Stimulated activated CD4-positive, alpha-beta T cell treated with anti-CD3 and anti-CD28 coated beads, TNF-alpha, amount 100 ng/mL, for 48 hours (primary cell): ENCODE data around the gene ZC3H6.
"Not testable (repeated sequence)": the region's sequence is repeated elsewhere in the genome, so short reads cannot be mapped to it uniquely, and the experiment has no call there.

Experiments used
- DNase-seq, 3 donors: peaks; one replicate each; pipeline ENCODE4 v3.0.0-alpha.2; 2020; ENCODE audit warnings: low read depth in 3 of 3

Gene ZC3H6

DNA sequence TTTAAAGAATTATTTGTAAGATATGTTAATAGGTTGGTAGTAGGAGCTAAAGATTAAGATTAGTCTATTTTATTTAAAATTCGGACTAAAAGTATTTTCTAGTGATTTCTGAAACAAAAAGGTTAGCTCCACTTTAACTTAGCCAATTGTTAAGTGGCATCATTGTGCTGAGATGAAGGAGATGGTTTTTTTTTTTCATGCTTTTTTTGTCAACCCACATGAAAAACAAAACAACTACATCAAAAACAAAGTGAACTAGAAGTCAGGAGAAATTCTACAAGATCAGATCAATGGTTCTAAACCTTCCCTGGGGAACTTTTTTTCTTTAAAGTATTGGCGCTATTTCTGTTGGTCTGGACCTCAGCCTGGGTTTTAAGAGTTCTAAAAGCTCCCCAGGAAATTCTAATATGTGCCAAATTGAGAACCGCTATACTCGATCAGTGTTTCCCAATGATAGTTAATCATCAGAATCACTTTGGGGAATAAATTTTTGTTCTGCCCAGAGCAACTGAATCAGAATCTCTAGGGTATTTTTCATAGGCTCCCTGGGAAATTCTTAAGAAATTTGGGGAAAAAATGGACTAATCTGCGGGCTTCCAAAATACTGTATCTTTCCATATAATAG, 2.3 kb downstream of the ZC3H6 start:
- no peak for DNase-seq

DNA sequence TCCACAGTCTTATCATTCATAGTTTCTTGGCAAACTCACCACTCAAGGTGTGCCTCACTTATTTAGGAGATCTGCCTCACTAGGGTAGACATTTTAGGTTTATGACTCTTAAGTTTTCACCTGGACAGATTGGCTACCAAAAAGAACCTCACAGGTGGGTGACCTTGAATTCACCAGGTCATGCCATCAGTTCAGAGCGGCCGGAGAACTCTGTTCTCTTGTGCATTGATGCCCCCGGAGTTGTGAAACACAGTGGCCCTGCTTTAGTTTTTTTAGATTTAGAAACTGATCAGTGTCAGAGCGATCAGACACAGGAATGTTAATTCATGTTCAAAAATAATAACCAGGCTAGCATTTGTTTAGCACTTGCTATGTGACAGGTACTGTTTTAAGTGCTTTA, 6.7 kb downstream of the ZC3H6 start:
- not testable (repeated sequence) for DNase-seq

DNA sequence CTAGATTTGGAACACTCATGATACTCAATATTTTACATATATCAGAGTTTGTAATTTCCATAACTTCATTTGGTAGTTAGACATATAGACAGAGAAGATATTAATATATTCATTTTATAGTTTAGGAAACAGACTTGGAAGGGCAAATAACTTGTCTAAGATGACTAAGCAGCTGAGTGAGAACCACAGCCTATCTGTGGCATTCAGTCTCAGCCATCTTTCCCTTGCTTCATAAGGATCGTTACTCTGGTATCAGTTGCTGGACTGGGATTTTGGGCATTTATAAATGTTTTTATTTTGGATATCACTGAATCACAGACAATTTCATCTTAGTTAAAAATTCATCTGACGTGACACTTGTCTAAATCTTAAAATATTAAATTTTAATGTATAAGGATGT, 8.1 kb downstream of the ZC3H6 start:
- not testable (repeated sequence) for DNase-seq

DNA sequence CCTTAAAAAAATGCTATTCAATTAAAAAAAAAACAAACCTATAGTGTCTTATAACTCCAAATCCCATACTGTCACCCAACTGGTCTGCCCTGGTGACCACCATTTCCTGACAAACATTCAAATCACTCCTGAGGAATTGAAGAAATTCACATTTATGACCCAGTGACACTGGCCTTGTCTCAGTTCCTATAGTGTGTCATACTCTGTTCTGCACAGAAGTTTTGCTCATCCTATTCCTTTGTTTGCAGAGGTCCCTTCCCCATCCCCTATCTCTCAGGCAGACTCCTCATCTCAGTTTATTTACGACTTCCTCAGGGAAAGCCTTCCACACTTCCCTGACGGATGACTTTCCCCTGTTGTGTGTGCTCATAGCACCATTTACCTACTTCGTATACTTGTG, 14.7 kb downstream of the ZC3H6 start:
- no peak for DNase-seq

DNA sequence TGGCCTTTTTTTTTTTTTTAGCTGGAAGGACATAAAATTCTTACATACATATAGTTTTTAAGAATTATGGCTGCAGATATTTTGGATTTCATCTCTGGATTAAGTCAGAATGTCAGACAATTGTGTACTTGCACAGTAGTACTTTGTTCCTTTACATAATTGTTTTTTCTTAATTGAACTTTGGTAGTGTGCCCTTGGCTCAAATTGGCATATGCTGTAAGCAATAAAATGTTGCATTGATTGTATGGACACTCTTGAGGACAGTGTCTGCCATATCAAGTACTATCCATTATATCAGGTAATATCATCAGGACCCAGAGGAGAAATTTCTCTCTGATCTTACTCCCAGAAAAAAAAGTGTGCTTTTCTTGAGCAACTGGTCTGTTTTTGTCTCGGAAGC, 15.3 kb downstream of the ZC3H6 start:
- no peak for DNase-seq

DNA sequence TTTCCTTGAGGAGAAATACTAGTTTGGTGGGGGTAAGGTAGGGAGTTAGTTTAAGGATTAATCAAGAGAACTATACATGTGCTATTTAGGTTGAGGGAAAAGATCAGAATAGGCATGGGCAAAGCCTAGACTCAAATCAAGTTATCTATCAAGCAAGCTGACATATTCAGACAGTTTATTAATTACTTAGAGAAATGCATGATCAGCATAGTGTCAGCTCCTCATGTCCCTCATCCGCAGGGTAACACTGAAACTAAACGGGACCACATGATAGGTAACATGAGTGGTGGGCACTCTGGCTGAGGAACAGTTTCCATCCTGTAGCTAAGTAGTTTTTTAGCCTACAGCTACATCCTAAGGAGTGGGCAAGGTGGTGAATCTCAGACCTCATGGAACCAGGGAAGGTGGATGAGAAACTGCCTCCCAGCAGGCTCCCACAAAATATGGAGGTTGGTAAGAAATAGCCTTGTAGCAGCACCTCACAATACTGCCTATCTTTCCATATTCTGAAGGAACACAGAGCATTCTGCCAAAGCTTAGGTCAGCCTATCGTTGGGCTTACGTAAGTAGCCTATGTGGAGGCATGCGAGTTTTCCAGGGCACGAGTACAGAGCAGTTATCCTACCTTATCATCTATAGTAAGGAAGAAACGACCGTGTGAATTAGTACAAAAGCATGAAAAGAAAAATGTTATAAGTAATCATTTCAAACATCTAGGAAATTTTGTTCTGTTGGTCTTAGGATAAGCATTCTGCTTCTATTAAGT, 18.4 kb downstream of the ZC3H6 start:
- DNase-seq: no peak

DNA sequence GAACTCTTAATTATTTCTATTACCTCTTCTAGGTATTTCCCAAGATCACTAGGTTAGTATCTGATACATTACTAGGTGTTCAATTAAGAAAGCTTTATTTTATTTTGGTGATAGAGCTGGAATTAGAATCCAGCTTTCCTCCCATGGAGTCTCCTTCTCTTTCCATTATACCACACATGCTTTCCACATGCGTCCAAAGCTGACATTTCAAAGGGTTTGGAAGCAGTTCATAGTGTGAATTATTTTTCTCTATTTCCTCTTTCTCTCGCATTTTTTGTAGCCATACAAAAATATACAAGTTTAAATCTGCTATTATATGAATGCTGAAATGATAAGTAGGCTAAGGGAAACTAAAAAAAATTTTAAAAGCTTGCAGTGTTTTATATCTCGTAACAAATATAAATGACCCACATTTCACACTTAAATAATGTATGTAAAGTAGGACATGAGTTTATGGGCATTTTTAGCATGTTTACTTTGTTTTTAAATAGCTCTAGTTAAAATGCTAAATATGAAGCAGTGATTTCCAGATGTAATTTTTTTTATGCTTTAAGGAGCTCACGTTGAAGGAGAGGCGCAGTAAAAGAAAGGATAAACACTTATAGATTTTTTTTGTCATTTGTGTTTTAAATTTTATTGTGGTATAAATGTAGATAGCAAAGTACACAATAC, 20.1 kb downstream of the ZC3H6 start:
- no peak for DNase-seq

DNA sequence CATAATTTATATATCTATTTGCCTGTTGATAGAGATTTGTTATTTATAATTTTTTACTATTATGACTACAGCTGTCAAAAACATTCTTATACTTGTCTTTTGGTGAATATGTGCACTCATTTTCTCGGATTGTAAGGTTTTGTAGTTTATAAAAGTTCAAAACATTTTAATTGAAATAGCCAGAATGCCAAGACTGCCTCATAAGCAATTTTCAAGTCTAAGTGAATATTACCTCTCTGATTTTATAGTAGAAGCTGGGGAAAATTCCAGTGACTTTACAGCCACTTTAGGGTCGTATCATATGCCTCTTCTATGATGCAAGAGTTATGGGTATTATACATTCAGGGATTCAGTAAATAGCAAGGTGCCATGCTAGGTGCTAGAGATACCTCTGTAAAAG, 21.0 kb downstream of the ZC3H6 start:
- DNase-seq: no peak

DNA sequence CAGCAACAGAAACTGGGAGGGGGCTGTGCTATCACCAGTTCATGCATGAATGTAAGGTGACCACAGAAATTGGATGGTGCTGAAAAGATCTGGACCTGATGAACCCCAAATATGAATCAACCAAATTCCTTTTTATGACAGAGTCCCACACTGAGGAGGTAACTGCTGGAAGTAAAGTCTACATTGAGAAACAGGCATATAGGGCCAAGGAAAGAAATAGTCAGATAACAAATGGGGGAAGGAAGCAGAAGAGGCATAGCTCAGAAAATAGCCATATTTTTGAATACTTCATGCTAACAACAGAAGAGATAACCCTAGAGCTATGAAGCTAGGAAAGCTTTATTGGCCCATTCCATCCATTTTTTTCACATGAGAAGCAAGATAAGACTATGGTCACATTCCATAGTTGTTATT, 25.8 kb downstream of the ZC3H6 start:
- DNase-seq: no peak

DNA sequence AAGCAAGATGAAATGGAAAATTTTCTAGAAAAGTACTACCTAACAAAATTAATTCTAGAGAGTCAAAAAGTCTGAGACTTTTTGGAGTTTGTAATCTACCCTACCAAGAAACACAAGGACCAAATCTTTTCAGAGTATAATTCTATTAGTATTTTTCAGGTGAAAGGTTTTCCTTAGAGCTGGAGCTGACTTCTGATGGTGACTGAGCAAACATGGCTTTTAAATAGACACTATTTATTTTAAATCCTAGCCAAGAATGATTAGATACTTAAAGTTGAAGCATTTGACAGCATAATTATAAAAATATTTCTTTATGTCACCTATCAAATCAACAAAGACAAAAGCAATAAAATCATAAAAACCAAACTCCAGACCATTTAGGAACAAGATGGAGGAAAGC, 26.6 kb downstream of the ZC3H6 start:
- DNase-seq: no peak

DNA sequence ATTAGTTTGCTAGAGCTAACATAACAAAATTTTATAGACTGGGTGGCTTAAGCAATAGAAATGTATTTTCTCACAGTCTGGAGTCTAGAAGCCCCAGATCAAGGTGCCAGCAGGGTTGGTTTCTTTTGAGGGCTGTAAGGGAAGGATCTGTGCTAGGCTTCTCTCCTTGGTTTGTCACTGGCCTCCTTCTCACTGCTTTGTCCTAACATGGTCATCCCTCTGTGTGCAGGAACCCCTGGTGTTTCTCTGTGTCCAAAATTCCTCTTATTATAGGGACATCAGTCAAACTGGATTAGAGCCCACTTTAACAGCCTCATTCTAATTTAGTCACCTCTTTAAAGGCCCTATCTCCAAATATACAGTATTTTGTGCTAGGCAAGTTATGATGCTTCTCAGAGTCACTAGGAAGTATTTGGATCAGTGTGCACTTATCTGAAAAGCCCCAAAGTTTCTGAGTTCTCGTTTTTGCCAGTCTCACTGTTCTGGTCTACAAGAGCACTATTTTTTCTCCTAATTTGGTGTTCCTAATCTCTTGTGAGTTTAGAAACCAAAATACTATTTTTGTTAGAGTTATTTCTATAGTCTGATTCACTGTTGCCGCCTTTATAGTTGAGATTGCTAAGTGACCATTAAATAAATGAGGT, 29.0 kb downstream of the ZC3H6 start:
- no peak for DNase-seq

DNA sequence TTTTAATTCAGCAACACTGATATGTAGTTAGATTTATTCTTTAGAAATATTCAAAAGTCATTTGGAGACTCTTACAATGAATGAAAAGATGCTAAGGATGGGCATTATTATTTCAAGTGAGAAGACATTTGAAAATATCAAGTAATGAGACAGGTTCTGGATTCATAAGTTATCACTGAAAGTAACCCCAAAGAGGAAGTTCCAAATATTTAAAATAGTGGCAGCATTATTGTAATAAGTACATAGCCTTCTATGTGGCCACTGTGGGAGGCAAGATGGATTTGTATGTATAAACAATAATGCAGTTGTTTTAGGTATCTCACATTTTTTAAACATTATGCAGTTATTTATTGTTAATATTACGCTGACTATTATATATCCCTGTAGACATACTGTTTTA, 29.7 kb downstream of the ZC3H6 start:
- no peak for DNase-seq

DNA sequence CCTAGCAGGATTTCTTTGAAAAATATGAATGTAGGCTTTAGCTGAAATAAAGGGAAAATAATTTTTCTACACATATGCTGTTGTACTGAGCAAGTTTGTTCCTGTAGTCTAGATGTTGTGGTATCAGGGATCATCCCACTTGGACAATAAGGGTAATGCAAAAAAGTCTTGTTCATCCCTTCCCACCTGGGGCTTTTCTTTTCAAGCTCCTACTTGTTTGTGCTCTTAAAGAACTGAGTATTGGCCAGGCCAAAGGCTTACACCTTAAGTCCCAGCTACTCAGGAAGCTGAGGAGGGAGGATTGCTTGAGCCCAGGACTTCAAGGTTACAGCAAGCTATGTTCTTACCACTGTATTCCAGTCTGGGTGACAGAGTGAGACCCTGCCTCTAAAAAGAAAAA, 35.5 kb downstream of the ZC3H6 start:
- no peak for DNase-seq

DNA sequence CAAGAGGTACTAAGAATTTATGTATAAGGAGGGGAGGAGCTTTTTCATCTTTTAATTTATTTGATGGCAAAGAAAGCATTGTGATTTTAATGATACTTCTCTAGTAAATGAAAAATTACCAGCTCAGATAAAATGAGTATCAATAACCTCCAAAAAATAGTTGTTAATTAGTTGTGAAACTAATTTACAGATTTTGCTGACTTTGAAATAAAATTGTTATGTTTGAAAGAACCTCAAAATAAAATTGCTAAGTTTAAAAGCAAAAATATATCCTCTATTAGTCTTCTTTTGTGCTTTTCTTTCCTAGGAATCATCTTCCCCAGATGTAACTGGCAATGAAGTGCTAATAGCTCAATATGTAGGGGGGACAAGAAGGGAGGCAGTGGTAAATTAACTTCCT, 36.5 kb downstream of the ZC3H6 start:
- no peak for DNase-seq

DNA sequence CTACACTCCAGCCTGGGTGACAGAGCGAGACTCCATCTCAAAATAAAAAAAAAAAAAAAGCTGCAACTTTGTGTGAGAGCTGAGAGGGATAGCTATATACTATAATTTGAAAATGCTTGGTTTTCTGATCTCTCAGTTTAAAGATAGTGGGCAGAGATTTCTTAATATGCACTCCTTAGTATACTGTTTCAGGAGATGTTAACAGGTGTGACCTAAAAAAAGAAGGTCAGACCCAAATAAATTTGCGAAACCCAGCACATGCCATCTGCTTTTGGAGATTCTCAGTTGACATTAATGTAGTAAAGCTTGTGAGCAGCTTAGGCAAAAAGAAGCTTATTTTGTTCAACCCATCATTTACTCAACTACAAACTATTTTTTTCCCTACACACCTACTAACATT, 37.4 kb downstream of the ZC3H6 start:
- DNase-seq: no peak

DNA sequence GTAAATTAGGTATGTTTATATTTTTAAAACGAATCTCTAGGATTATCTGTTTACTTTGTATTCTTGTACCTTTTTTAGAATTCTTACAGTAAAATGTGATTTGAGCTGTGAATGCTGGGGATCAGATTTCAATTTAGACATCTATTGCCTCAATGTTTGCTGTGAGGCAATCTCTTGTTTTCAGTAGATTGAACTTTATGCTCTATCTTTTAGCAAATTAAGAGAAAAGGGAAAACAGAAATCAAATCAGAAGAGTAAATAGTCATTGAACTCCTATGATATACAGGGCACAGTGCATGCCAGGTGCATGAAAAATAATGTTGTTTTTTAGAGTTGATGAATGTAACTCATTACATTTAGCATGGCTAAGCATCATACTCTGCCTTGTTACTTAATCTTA, 39.5 kb downstream of the ZC3H6 start:
- no peak for DNase-seq

DNA sequence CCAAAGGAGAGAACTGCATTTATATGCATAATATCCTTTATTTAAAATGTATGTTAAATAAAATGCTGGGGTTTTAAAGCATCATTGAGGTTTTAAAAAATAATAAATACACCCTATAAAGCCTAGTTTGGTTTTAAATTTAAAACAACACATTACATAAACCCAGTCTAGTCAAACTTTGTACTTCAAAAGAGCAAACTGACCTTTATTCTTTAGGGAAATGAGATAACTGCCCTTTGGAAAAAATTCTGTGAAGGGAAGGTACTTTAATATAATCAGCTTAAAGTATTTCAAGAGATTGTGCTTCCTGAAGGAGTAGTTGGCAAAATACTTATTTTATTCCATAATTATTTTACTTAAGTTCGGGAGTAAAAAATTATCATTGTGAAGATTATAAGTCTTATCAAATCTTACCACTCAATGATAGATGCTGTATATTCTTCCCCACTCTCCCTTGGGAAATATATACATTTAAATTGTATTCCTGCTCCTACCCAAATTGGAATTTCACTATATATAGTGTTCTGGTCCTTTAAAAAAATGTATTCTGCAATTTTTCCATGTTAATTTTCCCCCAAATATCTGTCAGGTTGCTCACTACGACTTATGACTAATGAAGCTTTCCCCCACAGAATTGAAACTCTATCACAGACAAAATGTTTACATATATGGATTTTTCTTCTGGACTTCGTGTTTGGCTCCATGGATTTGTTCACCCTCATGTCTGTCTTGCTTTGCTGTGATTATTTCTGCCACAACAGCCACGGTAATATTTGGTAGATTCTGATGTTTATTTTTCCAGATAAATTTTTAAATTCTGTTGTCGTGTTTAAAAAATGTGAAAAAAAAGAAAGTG, 42.1 kb downstream of the ZC3H6 start:
- no peak for DNase-seq

DNA sequence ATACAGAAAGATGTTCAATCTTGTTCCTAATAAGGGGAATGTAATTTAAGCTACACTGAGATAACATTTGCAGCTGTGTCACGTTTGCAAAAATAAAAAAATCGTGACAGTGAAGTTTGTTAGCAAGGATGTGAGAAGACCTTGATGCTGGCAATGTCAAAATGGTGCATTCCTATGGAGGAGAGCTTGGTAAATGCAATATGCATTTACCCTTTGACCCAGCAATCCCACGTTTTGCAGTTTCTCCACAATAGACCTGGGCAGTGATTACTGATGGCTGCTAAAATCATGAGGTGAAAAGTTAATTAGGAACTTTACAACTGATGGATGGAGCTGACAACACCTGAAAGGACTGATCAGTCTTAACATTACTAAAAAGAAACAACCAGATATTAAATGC, 43.1 kb downstream of the ZC3H6 start:
- no peak for DNase-seq

DNA sequence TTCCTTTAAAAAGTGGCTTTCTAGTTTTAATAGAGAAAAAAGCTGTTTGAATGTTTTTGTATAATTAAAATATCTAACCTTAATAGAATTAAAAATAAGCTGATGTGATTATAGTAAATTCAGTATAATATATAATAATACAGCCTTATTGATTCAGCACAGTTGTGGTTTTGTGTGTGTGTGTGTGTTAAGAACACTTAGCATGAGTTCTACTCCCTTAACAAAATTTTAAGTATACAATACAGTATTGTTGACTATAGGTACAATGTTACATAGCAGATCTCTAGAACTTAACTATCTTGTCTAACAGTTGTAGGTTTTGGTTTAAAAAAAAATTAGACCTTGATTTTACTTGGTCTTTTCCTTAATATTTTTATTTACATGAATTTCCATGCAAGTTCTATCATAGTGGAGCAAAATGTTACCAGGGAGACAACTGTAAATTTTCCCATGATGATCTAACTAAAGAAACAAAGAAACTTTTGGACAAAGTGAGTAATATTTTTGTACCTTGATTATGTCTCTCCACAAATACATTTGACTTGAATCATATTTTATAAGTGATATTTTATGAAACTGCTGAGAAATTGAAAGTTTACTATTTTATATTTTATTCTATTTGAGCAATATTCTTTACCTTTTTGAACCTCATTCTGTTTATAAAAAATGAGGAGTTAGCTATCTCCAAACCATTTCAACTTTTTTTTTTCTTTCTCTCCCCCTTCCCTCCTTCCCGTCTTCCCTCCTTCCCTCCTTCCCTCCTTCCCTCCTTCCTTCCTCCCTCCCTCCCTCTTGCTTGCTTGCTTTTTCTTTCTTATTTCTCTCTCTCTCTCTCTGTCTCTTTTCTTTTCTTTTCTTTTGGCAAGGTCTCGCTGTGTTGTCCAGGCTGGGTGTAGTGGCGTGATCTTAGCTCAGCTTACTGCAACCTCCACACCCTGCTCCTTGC, 46.3 kb downstream of the ZC3H6 start:
- no peak for DNase-seq

DNA sequence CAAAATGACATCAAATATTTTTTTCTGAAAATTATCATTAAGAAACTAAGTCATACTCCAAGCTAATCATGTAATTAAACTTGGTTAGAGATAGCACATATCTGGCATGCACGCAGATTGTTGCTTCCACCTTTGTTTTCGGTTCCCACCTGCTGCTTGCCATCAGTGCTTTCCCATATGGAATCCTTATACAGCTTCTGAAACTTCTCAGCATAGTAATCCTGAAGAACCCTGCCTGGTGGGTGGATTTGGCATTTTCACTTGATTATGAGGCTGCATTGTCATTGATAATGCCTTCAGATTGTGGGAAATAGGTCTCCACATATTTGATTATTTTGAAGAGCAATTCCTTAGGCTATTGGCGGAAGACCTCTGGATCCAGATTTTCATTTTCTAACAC, 47.5 kb downstream of the ZC3H6 start:
- DNase-seq: no peak
